HEK293T (cell line): Measurements from ENCODE around the gene HNRNPLL.

Experiments
- CTCF ChIA-PET: fragments of 350-600 bp; formaldehyde crosslinking; extraction: SDS; loops from one replicate; lab custom pipeline; 2021; ENCODE audit warnings: antibody characterized with exemption, inconsistent platforms; lab: Yijun Ruan, JAX
- POLR2A ChIA-PET: fragments of 350-600 bp; formaldehyde crosslinking; extraction: SDS; loops from one replicate; lab custom pipeline; 2020; ENCODE audit warnings: antibody characterized with exemption, inconsistent platforms; lab: Yijun Ruan, JAX
- DNase-seq: peaks from one replicate; pipeline ENCODE4 v3.0.0; 2012; ENCODE audit warnings: mixed read lengths; ENCODE audit errors: extremely low spot score
- ARNT ChIP-seq: fragments of 450-650 bp; IDR thresholded peaks from 2 replicates; pipeline ENCODE4 v1.6.1; 2017; ENCODE audit warnings: mild to moderate bottlenecking
- BHLHE40 ChIP-seq: fragments of 450-650 bp; IDR thresholded peaks from 2 replicates; pipeline ENCODE4 v1.6.1; 2016; ENCODE audit warnings: mild to moderate bottlenecking, moderate library complexity, borderline replicate concordance
- CTBP1 ChIP-seq: fragments of 450-650 bp; IDR thresholded peaks from 2 replicates; pipeline ENCODE4 v1.6.1; 2016; ENCODE audit warnings: borderline replicate concordance
- ELF4 ChIP-seq: fragments of 450-650 bp; IDR thresholded peaks from 2 replicates; pipeline ENCODE4 v1.6.1; 2017; ENCODE audit warnings: antibody characterized with exemption
- FOXA1 ChIP-seq: fragments of 450-650 bp; IDR thresholded peaks from 2 replicates; pipeline ENCODE4 v1.6.1; 2016; ENCODE audit warnings: mild to moderate bottlenecking
- FOXK2 ChIP-seq: fragments of 450-650 bp; IDR thresholded peaks from 2 replicates; pipeline ENCODE4 v1.6.1; 2016; ENCODE audit warnings: mild to moderate bottlenecking
- FOXM1 ChIP-seq: fragments of 450-650 bp; IDR thresholded peaks from 2 replicates; pipeline ENCODE4 v1.6.1; 2017; ENCODE audit warnings: mild to moderate bottlenecking, borderline replicate concordance
- HDGF ChIP-seq: fragments of 450-650 bp; IDR thresholded peaks from 2 replicates; pipeline ENCODE4 v1.6.1; 2017; ENCODE audit warnings: antibody characterized with exemption, borderline replicate concordance
- L3MBTL2 ChIP-seq: fragments of 450-650 bp; conservative IDR thresholded peaks from 2 replicates; pipeline ENCODE4 v1.6.1; 2016; ENCODE audit warnings: mild to moderate bottlenecking
- LEF1 ChIP-seq: fragments of 450-650 bp; IDR thresholded peaks from 2 replicates; pipeline ENCODE4 v1.6.1; 2017; ENCODE audit warnings: mild to moderate bottlenecking, borderline replicate concordance
- NFRKB ChIP-seq: fragments of 450-650 bp; IDR thresholded peaks from 2 replicates; pipeline ENCODE4 v1.6.1; 2016; ENCODE audit warnings: mild to moderate bottlenecking, moderate library complexity
- PKNOX1 ChIP-seq: fragments of 450-650 bp; IDR thresholded peaks from 2 replicates; pipeline ENCODE4 v1.6.1; 2016
- SP1 ChIP-seq: fragments of 450-650 bp; IDR thresholded peaks from 2 replicates; pipeline ENCODE4 v1.6.1; 2017
- SUZ12 ChIP-seq: fragments of 450-650 bp; IDR thresholded peaks from 2 replicates; pipeline ENCODE4 v1.6.1; 2016; ENCODE audit warnings: mild to moderate bottlenecking
- TARDBP ChIP-seq: fragments of 450-650 bp; IDR thresholded peaks from 2 replicates; pipeline ENCODE4 v1.6.1; 2016
- ZNF384 ChIP-seq: fragments of 450-650 bp; IDR thresholded peaks from 2 replicates; pipeline ENCODE4 v1.6.1; 2016

The HNRNPLL gene

GRCh38 chr2:38534746-38535403 lies 67.9 kb downstream of the HNRNPLL start:
- ChIA-PET POLR2A (interaction anchor here (3.1 kb wide), 1 partner anchor 217 kb away, joined by 9 read pairs; the partner anchor contains the start of gene SRSF7), CTCF (interaction anchor here (0.6 kb wide), 1 partner anchor 266 kb away, joined by 3 read pairs; no protein-coding TSS in a partner anchor)
- no peak for TF ChIP-seq FOXK2
- no peak for TF ChIP-seq ZNF384
- no peak for TF ChIP-seq FOXM1
- TF ChIP-seq ARNT = no peak
- TF ChIP-seq LEF1 = no peak
- no peak for TF ChIP-seq NFRKB
- TF ChIP-seq SUZ12 = no peak
- TF ChIP-seq L3MBTL2 = no peak
- TF ChIP-seq CTBP1 = no peak
- TF ChIP-seq FOXA1 = no peak
- no peak for TF ChIP-seq HDGF
- TF ChIP-seq ELF4 = no peak
- no peak for DNase-seq

- TF ChIP-seq ZNF384 = no peak
- TF ChIP-seq SUZ12 = no peak
- no peak for TF ChIP-seq ELF4
- TF ChIP-seq PKNOX1 = no peak
- TF ChIP-seq FOXM1 = no peak
- CTCF ChIA-PET = interaction anchor here (0.6 to 1.8 kb wide), 3 partner anchors 189 to 219 kb away, joined by 3 to 5 read pairs (median 4); no protein-coding TSS in a partner anchor
- POLR2A ChIA-PET = interaction anchor here (3.1 kb wide), 1 partner anchor 218 kb away, joined by 9 read pairs; the partner anchor contains the start of gene SRSF7
- no peak for DNase-seq
These were observed 68.8 kb downstream of the HNRNPLL start for GRCh38 chr2:38533757-38534545.

GRCh38 chr2:38533180-38533579 lies 69.5 kb downstream of the HNRNPLL start:
- no peak for DNase-seq
- CTCF ChIA-PET = interaction anchor here (0.6 to 1.8 kb wide), 2 partner anchors 190 to 218 kb away, joined by 3 to 4 read pairs; no protein-coding TSS in a partner anchor
- TF ChIP-seq ARNT = no peak
- TF ChIP-seq LEF1 = no peak
- no peak for TF ChIP-seq CTBP1
- no peak for TF ChIP-seq SP1
- no peak for TF ChIP-seq FOXM1
- TF ChIP-seq NFRKB = no peak
- TF ChIP-seq FOXA1 = no peak
- TF ChIP-seq HDGF = no peak
- TF ChIP-seq FOXK2 = no peak
- no peak for TF ChIP-seq ZNF384
- TF ChIP-seq PKNOX1 = no peak
- TF ChIP-seq SUZ12 = no peak
- POLR2A ChIA-PET = interaction anchor here (3.1 kb wide), 1 partner anchor 218 kb away, joined by 9 read pairs; the partner anchor contains the start of gene SRSF7

GRCh38 chr2:38532366-38532765 lies 70.4 kb downstream of the HNRNPLL start:
- TF ChIP-seq SUZ12 (no peak), SP1 (no peak)
- ChIA-PET CTCF (interaction anchor here (0.6 to 1.8 kb wide), 4 partner anchors 35 to 243 kb away, joined by 4 to 7 read pairs (median 4); no protein-coding TSS in a partner anchor), POLR2A (interaction anchor here (1.0 kb wide), 1 partner anchor 219 kb away, joined by 3 read pairs; the partner anchor contains the start of gene SRSF7)
- no peak for DNase-seq

GRCh38 chr2:38529208-38529607 lies 73.5 kb downstream of the HNRNPLL start:
- DNase-seq = no peak
- TF ChIP-seq FOXK2 (no peak), BHLHE40 (no peak), FOXM1 (no peak), NFRKB (no peak), PKNOX1 (no peak), SP1 (no peak), CTBP1 (no peak), ARNT (no peak), ZNF384 (no peak), LEF1 (no peak)
- CTCF ChIA-PET = no interaction called here
- POLR2A ChIA-PET = interaction anchor here (0.9 kb wide), 1 partner anchor 222 kb away, joined by 3 read pairs; the partner anchor contains the start of gene SRSF7

GRCh38 chr2:38528534-38528933 lies 74.2 kb downstream of the HNRNPLL start:
- ChIA-PET CTCF (no interaction called here), POLR2A (interaction anchor here (0.7 to 0.9 kb wide), 2 partner anchors 223 kb away, joined by 3 read pairs; partner anchors contain the start of gene SRSF7)
- TF ChIP-seq SP1 (no peak), ZNF384 (no peak), TARDBP (no peak), CTBP1 (no peak), FOXK2 (no peak), PKNOX1 (no peak), FOXA1 (no peak), BHLHE40 (no peak), L3MBTL2 (no peak), NFRKB (no peak), FOXM1 (no peak), ARNT (no peak), HDGF (no peak), LEF1 (no peak), SUZ12 (no peak), ELF4 (no peak)
- DNase-seq = no peak
